OCI-LY7 (cell line): ENCODE measurements around the gene LIN28A. TPM values are rescaled to one million over a fixed set of nuclear protein-coding genes. Genes with fewer than 3 reads are reported as not detected.

Experiments used
- BruUV-seq: library from RNA; stranded (reverse); fragments of 400-500 nt; replicated peaks from 2 replicates; lab custom pipeline; 2021; lab: Mats Ljungman, UMichigan
- CTCF ChIA-PET: fragments of 300-600 bp; sonication (Branson Sonifier 250); formaldehyde crosslinking; loops from one replicate; lab custom pipeline; 2022; ENCODE audit warnings: antibody characterized with exemption; ENCODE audit not compliant: unreplicated experiment; lab: Charles Lee
- POLR2A ChIA-PET: fragments of 300-600 bp; sonication (Branson Sonifier 250); formaldehyde crosslinking; loops from one replicate; lab custom pipeline; 2022; ENCODE audit warnings: antibody characterized with exemption; lab: Charles Lee
- DNase-seq: peaks from one replicate; pipeline ENCODE4 v3.0.0-alpha.2; 2015; ENCODE audit warnings: low spot score
- H2AFZ ChIP-seq: fragments of 200-600 bp; sonication (generic), shearing (Covaris generic); 2 replicates; pipeline ENCODE4 v1.6.1; 2014; ENCODE audit warnings: mild to moderate bottlenecking, antibody characterized with exemption, low read length, moderate library complexity
- H3K27ac ChIP-seq: fragments of 200-600 bp; sonication (generic); 2 replicates; pipeline ENCODE4 v1.5.1; 2014; ENCODE audit warnings: mixed run types, low read depth, mild to moderate bottlenecking, moderate library complexity, low read length, inconsistent platforms; ENCODE audit not compliant: poor library complexity, severe bottlenecking
- H3K36me3 ChIP-seq: fragments of 200-600 bp; sonication (generic); 2 replicates; pipeline ENCODE4 v1.6.1; 2014; ENCODE audit warnings: mild to moderate bottlenecking, antibody characterized with exemption, low read length, moderate library complexity, mixed read lengths; ENCODE audit not compliant: insufficient read depth
- H3K4me1 ChIP-seq: fragments of 200-600 bp; sonication (generic); 2 replicates; pipeline ENCODE4 v1.5.1; 2014; ENCODE audit warnings: mild to moderate bottlenecking, low read length; ENCODE audit not compliant: insufficient read depth, poor library complexity, severe bottlenecking
- H3K4me2 ChIP-seq: fragments of 200-600 bp; sonication (generic); 2 replicates; pipeline ENCODE4 v1.6.1; 2014; ENCODE audit warnings: mild to moderate bottlenecking, low read length
- H3K4me3 ChIP-seq: fragments of 200-600 bp; sonication (generic); 2 replicates; pipeline ENCODE4 v1.5.1; 2014; ENCODE audit warnings: mild to moderate bottlenecking, low read depth, low read length; ENCODE audit not compliant: poor library complexity, severe bottlenecking
- H3K79me2 ChIP-seq: fragments of 200-600 bp; sonication (generic); 2 replicates; pipeline ENCODE4 v1.6.1; 2016; ENCODE audit warnings: low read depth, mild to moderate bottlenecking, low read length, moderate library complexity, mixed read lengths; ENCODE audit not compliant: insufficient read depth
- H3K9me2 ChIP-seq: fragments of 200-600 bp; sonication (generic); 2 replicates; pipeline ENCODE4 v1.6.1; 2016; ENCODE audit warnings: mild to moderate bottlenecking, low read length, mixed read lengths; ENCODE audit not compliant: insufficient read depth
- H3K9me3 ChIP-seq: fragments of 200-600 bp; sonication (generic); 2 replicates; pipeline ENCODE4 v1.6.1; 2014; ENCODE audit warnings: mild to moderate bottlenecking, mixed run types, low read length, mixed read lengths
- H4K20me1 ChIP-seq: fragments of 200-600 bp; sonication (generic); 2 replicates; pipeline ENCODE4 v1.6.1; 2014; ENCODE audit warnings: mild to moderate bottlenecking, antibody characterized with exemption, low read length, moderate library complexity, mixed read lengths; ENCODE audit not compliant: insufficient read depth
- CTCF ChIP-seq: fragments of 200-600 bp; sonication (generic); conservative IDR thresholded peaks from 2 replicates; pipeline ENCODE4 v1.5.1; 2014; ENCODE audit warnings: mild to moderate bottlenecking, antibody characterized with exemption, low read length, moderate library complexity, mixed read lengths
- EZH2phosphoT487 ChIP-seq: fragments of 200-600 bp; sonication (generic); IDR thresholded peaks from 2 replicates; pipeline ENCODE4 v1.6.1; 2018; ENCODE audit warnings: low read depth, borderline replicate concordance, mild to moderate bottlenecking, mixed run types, antibody characterized with exemption, low read length, moderate library complexity, mixed read lengths
- intact Hi-C: fragments of 100-400 bp; cut with micrococcal nuclease; formaldehyde crosslinking; loops from one replicate; pipeline ENCODE4 v1.10.0; 2022; ENCODE audit not compliant: unreplicated experiment
- total RNA-seq, 2 experiments: library from RNA; depleted of rRNA in 1 of 2; stranded (reverse); fragments of >200 nt in 1 of 2; shearing (Covaris generic) in 1 of 2; gene quantifications; 2 replicates each; pipeline ENCODE4 v1.2.3, GENCODE V29; 2014 to 2022

Gene LIN28A
- total RNA-seq, 2 experiments from 2014 or later, result not detected

- Histone ChIP-seq H3K4me3 (no peak overlapping the region), H3K9me2 (no peaks in the 10 kb centered on the region), H3K4me1 (no peaks in the 10 kb centered on the region), H3K27ac (no peak overlapping the region), H4K20me1 (no peaks in the 10 kb centered on the region), H3K4me2 (no peak overlapping the region), H2AFZ (no peak overlapping the region), H3K79me2 (no peaks in the 10 kb centered on the region), H3K36me3 (no peaks in the 10 kb centered on the region), H3K9me3 (no peaks in the 10 kb centered on the region)
- no peak for DNase-seq
- intact Hi-C loops, result no loop called here
- TF ChIP-seq EZH2phosphoT487, result no peak
- TF ChIP-seq CTCF, result no peak
- no TSS peak for BruUV-seq
- ChIA-PET CTCF (no interaction called here), POLR2A (no interaction called here)
These were observed 8.7 kb upstream of the LIN28A start for GRCh38 chr1:26401891-26402290.

GRCh38 chr1:26403656-26404055, 7.0 kb upstream of the LIN28A start:
- ChIA-PET POLR2A (no interaction called here), CTCF (no interaction called here)
- no peaks in the 10 kb centered on the region for H4K20me1 ChIP-seq
- no TSS peak for BruUV-seq
- H3K4me1 ChIP-seq, result peaks cover 1% of the 10 kb centered on the region
- TF ChIP-seq EZH2phosphoT487 (no peak), CTCF (no peak)
- H3K79me2 ChIP-seq, result no peaks in the 10 kb centered on the region
- H3K27ac ChIP-seq, result no peak overlapping the region
- no peak overlapping the region for H3K4me3 ChIP-seq
- intact Hi-C loops, result no loop called here
- H3K36me3 ChIP-seq, result no peaks in the 10 kb centered on the region
- DNase-seq, result no peak
- no peaks in the 10 kb centered on the region for H3K9me2 ChIP-seq
- H2AFZ ChIP-seq, result no peak overlapping the region
- H3K4me2 ChIP-seq, result no peak overlapping the region
- H3K9me3 ChIP-seq, result no peaks in the 10 kb centered on the region

GRCh38 chr1:26404641-26405040, 6.0 kb upstream of the LIN28A start:
- DNase-seq, result no peak
- no TSS peak for BruUV-seq
- no peak for TF ChIP-seq EZH2phosphoT487
- TF ChIP-seq CTCF, result no peak
- no peaks in the 10 kb centered on the region for H3K9me2 ChIP-seq
- H3K4me1 ChIP-seq, result peaks cover 11% of the 10 kb centered on the region
- H3K9me3 ChIP-seq, result no peaks in the 10 kb centered on the region
- H3K4me3 ChIP-seq, result no peak overlapping the region
- no peak overlapping the region for H3K27ac ChIP-seq
- H3K4me2 ChIP-seq, result no peak overlapping the region
- POLR2A ChIA-PET, result interaction anchor here (0.6 kb wide), 1 partner anchor 65 kb away, joined by 3 read pairs; no protein-coding TSS in a partner anchor
- no peaks in the 10 kb centered on the region for H3K79me2 ChIP-seq
- H3K36me3 ChIP-seq, result no peaks in the 10 kb centered on the region
- intact Hi-C loops, result no loop called here
- CTCF ChIA-PET, result no interaction called here
- H2AFZ ChIP-seq, result no peak overlapping the region
- H4K20me1 ChIP-seq, result no peaks in the 10 kb centered on the region
